Measurements from ENCODE around the gene SCAF1.

GRCh38 chr19:49696115-49696514 is 54.1 kb downstream of the SCAF1 start:
- TF ChIP-seq JUNB (IDR thresholded peaks at IDR 0.05) (no peak), SRF (IDR thresholded peaks at IDR 0.05; ENCODE audit: low read depth in 2 of 2, low read length in 2 of 2) (no peak), CTCF (IDR thresholded peaks at IDR 0.05 in 2 of 3, conservative IDR thresholded peaks at IDR 0.05 in 1 of 3; ENCODE audit: control insufficient read depth in 2 of 3, extremely low read depth in 1 of 3, insufficient read depth in 1 of 3, low read depth in 3 of 3, low read length in 3 of 3) (no peak), ZBED1 (IDR thresholded peaks at IDR 0.05; ENCODE audit: borderline replicate concordance) (no peak), POLR2AphosphoS2 (IDR thresholded peaks at IDR 0.05; ENCODE audit: low read depth, low read length) (no peak), MXI1 (IDR thresholded peaks at IDR 0.05; ENCODE audit: low read depth, low read length) (no peak), ZBTB11 (CRISPR knock-in tag; IDR thresholded peaks at IDR 0.05) (no peak), CUX1 (IDR thresholded peaks at IDR 0.05; ENCODE audit: insufficient replicate concordance, low read depth, low read length) (no peak)
